Non-pigmented ciliary epithelial cell (primary cell): ENCODE results near the gene MAN2A1.
A peak's percentile ranks its signal among the peaks of the same experiment; 100 is the strongest.
"Not testable (repeated sequence)": the region's sequence is repeated elsewhere in the genome, so short reads cannot be mapped to it uniquely, and the experiment has no call there.

Experiments
- DNase-seq: peaks from one replicate; pipeline ENCODE4 v3.0.0-alpha.2; 2010; ENCODE audit warnings: low read depth

MAN2A1 gene

DNA sequence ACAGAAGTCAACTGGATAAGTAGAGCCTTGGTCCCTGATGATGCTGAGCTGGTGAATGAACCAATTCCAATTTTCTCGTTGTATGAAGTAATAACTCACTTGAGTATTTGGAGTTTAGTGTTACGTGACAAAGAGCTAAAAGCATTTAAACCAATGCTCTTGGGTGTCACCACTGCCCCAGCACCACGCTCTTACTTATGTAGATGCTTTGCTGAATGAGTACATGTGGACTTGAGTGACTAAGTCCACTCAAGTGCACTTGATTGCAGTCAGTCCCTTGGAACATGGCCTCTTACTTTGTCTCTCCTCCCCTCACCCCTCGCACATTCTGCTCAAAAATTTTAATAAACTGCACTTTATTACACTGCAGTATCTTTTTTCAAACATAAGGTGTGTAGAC, 184.0 kb downstream of the MAN2A1 start:
- no peak for DNase-seq

DNA sequence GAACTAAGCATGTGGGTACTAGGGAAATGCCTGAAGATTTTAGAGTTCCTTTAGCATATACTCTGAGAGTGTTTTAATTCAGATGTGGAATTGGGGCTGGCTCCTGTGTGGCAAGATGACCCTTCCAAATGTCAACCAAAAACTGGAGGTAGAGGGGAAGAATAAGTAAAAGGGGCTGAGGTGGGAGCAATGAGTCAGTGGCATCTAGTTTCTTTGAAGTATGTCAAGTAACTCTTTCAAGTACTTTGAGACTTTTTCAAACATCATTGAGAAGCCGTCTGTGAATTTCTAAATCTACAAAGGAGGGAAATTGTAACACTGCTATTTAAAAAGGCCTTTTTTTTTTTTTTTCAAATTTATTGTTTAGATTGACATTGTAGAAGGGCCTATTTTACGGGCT, 184.4 kb downstream of the MAN2A1 start:
- DNase-seq: no peak

DNA sequence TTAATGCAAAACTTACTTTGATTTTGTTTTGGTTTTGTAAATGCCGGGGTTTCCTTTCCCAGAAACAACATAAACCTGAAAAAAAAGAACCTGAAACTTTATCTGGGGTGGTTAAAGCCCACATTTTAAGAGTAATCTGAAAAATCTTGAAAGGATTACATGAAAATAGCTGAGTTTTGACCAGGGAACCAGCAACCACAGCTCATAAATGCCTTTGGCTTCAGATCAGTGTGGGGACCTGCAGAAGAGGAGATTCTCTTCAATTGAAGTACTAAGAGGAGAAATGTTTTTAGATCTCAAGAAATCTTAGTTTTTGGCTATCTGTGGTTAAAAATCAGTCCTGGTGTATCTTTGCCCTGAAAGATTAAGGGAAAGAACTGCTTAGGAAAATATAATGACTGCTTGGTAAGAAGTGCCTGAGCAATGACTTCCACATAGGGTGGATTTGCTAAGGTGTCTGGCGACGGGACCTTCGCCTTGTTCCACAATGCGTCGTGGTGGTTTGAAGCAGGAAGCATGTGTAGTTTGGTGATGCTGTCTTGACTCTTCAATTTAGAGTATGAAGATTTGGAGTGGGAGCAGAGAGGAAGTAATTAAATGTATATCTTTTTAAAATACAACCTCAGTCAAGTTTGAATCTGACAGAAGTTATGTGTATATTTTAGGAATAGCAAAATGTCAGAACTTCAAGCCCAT, 186.5 kb downstream of the MAN2A1 start:
- DNase-seq: no peak

DNA sequence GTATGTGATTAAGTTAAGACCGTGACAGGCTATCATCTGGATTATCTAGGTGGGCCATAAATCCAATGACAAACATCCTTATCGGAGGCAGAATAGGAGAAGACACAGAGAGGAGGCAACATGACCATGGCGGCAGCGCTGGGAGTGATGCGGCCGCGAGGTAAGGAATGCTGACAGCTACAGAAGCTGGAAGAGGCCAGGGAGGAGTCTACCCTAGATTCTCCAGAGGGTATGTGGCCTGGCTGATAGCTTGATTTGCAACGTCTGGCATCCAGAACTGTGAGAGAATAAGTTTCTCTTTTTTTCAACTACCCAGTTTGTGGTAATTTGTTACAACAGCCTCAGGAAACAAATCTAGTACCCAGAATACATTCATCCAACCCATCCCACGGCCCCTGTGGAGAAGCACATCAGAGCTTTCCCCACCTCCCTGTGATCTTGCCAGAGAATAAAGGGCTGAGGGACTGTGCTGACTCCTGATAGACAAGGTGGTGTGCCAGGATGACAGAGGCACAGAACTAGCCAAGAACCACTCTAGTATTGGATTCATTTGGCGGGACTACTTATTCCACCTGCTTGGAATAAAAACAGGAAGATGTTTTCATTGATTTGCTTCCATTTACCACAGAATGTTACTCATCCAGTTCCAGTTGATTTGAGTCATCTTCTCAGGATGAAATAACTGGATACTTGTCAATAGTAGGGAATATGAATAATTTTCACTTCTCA, 187.4 kb downstream of the MAN2A1 start:
- no peak for DNase-seq

DNA sequence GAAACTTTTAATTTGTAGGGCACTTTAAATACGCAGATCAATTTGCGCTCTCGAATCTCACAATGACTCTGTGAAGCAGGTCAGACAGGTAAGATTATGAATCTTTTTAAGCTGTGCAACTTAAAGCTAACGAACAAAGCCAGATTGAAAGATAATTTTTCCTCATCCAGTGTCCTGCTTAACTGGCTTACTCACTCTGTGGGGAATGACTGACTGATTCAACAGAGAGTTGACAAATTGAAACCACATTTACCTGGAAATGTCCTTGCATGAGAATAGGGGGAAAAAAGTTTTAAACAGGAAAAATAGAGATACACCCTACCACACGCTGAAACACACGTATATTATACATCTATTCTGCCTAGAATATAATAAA, 187.9 kb downstream of the MAN2A1 start:
- DNase-seq: no peak

DNA sequence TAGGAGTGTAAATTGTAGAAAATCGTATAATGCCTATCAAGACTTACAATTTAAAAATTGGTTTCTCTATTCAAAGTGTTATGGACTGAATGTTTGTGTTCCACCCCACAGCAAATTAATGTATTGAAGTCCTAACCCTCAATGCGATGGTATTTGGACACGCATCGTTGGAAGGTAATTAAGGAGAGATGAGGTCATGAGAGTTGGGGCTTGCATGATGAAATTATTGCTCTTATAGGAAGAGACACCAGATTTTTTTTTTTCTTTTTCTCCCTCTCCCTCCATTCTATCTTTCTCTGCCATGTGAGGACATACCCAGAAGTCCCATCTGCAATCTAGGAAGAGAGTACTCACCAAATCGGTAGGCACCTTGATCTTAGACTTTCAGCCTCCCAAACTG, 189.2 kb downstream of the MAN2A1 start:
- no peak for DNase-seq

DNA sequence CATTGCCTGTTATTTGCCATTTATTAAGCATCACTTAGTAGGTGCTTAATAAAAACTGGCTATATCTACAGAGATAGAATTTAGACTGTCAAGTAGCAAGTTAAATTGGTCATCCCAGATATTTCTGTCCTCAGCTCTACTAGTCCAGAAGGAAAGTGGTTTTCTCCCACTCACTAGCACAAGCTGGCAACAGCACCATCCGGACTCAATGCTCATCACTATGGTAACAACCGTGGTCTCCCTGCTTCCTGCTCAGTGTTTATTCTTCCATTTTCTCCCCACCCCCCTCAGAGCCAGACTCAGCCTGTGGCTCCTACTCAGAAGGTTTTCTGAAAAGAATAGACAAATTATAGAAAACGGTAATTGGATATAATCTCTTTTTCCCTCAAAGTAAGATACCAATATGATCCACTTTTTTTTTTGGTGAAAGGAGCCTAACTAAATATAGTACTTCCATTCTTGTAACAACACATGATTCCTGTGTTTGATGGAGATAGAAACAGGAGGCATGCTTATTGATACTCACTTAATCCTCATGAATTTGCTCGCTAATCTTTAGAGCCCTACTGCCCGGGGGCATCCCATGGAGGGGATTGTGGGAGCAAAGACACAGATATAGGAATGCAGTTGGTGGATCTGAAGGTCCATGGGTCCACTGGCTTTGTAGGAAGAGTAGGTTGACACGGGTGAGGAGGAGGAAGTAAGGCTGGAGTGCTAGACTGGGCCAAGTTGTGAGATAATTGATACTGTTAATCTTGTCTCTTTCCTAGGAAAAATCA, 191.4 kb downstream of the MAN2A1 start:
- peak; percentile 23 for DNase-seq

DNA sequence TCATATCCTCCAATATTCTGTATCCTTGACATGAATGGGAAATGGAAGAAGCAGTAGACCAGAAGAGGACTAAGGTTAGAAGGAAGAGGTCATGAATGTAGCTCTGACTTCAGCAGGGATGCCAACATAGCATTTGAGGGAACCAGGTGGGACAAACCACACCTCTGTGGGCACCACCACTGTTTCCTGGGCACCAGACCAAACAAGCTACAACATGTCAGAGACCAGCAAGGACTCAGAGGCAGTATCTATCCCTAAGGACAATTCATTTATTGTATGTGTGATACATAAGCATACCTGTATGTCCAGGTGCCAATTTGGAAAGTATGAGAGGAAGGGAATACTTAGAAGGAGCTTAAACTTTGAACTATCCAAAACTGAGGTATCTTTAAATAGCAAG, 192.8 kb downstream of the MAN2A1 start:
- no peak for DNase-seq

DNA sequence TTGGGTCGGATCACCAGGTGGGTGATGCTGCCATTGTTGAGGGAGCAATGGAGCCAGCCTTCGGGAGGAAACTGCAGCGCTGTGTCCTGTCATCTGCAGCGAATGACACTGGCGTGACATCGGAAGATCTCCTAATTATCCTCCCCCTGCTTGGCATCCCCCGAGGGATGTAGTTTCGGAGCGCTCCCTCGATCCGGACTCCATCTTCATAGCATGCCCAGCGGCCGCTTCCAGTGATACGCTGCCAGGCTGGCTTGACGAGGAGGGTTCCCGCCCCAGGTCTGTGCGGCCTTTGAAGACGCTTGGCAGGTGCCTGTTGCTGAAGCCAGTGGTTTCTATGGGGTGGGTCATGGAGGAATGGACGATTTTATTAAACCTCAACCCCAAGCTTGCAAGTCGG, 194.9 kb downstream of the MAN2A1 start:
- no peak for DNase-seq

DNA sequence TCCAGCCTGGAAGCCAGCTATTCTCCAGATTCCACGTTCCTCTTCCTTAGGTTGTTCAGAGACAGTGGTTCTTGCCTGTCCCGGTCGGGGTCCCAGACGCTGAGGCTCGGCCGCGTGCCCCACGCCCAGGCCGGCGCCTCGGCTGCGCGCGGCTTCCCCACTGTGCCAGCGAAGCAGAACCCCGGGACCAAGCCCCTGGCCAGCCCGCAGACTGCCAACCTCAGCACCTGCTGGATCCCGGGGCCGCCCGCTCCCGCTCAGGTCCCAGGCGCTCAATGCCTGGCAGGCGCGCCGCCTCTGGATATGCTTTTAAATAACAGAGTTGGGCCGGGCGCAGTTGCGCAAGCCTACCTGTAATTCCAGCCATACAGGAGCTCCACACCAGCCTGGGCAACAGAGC, 195.5 kb downstream of the MAN2A1 start:
- DNase-seq: no peak

DNA sequence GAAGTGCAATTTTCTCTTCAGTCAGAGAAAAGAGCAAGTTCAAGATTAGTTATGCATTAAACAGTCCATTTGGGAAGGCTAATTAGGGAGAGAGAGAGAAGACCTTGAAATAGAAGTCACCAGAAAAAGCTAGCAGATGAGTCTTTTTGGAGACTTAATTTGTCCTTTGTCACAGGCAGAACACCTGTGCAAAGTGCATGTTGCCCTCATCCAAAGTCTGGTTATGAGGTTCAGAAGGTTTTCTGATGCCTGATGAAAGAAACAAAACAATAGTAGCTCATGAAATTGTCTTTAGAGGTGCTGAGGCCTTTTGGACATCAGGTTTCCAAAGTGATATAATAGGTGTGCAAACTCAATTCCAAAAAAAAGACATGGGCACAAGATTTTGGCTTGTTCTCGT, 199.3 kb downstream of the MAN2A1 start:
- DNase-seq: no peak

DNA sequence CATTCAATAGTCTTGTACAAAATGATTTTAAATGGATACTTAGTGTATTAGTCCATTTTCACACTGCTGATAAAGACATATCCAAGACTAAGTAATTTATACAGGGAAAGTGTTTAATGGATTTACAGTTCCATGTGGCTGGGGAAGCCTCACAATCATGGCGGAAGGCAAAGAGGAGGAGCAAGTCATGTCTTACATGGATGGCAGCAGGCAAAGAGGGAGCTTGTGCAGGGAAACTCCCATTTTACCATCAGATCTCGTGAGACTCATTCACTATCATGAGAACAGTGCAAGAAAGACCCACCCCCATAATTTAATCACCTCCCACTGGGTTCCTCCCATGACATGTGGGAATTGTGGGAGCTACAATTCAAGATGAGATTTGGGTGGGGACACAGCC, 203.5 kb downstream of the MAN2A1 start:
- not testable (repeated sequence) for DNase-seq

DNA sequence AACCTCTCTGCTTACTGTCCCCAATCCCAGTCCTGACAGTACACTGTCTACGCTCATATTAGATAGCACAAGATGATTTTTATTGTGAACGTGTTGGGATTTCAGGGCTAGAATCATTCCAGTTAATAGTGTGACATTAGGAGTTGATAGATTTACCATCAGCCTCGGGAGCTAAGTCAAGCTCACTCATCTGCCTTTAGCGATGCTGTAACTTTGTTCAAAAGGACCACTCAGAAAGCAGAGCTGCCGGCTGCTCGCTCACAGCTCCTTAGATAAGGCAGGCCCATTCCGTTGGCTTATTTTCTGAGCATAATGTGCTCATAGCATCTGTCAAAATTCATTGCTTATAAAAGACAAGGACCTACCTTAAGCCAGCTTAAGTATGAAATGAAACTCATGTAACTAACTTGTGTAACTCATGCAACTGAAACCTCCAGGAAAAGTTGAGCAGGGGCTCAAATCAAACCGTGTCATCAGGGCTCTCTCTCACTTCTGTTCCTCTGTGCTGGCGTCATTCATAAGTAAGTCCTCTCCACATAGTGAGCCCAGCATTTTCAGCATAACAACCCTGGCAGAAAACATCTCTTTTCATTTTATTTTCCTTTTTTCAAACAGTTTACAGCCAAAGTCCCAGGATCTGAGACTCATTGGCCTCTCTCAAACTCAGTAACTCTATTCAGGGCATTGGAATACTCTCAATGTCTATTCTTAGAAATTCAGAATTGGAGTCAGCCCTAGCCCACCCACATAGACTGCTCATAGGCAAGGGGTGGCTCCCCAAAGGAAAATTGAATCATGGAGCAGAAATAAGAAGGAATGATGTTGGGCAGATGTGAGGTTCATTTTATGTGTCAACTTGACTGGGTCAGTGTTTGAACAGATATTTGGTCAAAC, 208.8 kb downstream of the MAN2A1 start:
- no peak for DNase-seq

DNA sequence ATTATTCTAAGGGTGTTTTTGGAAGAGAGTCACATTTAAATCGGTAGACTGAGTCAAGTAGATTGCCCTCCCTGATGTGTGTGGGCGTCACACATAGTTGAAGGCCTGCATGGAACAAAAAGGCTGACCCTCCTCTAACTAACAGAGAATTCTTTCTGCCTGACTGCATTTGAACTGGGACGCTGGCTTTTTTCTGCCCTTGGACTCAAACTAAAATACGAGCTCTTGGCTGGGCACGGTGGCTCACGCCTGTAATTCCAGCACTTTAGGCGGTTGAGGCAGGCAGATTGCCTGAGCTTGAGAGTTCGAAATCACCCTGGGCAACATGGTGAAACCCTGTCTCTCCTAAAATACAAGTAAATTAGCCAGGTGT, 209.4 kb downstream of the MAN2A1 start:
- DNase-seq: no peak

DNA sequence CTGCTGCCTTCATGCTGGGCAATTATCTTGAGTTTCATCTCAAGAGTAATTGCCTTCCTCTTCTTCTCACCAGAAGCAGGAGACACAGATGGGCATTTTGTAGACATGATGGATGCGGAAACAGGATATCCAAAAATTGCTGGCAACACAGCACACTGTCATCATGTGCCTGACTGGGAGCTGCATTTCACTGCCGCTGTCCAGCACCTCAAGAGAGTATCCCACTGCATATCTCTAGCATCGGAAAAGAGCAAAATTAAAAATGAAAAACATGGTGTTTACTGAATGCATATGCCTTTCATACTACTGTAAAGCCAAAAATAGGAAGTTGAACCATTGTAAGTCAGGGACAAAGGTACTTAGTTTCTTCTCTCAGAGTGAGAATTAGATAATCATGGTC, 210.7 kb downstream of the MAN2A1 start:
- DNase-seq: no peak

DNA sequence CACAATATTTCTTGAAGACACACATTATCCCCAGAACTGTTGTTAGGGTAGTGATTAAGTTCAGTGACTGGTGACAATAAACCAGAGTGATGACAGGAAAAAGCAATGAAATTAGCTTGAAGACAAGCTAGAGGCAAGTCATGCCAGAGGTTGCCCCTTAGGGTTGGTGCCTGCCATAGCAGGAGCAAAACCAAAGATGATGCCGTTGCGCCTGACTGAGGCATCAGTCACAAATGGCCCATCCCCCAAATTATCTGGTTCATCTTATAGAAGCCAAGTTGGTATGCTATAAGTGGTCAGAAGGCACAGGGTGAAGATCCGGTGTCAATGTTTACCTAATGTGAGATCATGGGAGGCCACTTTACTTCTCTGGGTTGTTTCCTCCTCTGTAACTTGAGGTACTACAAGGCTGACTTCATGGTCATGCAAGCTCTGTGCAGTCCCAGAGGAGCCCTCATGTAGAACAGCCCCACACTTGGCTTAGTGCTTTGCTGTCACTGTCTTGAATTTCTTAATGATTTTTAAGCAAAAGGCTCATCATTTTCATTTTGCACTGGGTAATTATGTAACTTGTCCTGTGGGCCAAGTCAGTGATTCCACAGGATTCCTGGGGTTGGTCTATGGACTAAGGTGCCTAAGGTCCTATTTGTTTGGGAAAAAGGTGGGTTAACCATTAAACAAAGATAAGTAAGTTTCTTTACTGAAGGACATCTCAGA, 211.3 kb downstream of the MAN2A1 start:
- DNase-seq: no peak

DNA sequence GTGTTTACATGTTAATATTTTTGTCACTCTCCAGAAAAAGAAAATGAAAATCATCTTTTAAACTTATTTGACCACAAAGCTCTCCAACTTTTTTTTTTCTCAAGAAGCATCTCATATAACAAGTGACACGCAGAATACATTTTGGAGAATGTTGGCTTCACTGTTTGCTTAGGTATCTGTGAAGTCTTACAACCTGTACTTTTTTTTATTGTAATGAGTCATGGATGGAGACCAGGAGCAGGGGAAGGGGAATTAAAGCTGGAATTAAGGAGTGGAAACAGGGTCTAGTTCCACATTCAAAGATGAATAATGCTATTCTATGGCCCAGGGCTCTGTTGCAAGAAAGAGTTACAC, 211.9 kb downstream of the MAN2A1 start:
- no peak for DNase-seq

DNA sequence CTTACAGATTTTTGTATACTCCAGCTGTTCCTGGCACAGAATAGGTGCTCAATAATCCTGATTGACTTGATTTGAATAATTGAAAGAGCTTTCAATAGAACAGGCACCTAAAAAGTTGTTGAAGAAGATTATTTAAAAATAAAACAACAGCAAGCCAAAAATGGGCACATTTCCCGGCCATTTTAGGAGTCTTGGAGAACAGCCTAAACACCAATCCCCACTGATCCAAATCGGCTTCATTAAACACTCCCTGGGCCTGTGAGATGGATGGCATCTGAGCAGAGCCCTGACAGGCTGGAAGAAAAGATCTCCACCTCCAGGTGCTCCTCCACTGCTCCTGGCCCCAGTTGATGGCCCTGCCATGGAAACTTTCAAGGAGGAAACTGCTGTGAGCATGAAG, 213.3 kb downstream of the MAN2A1 start:
- DNase-seq: no peak

DNA sequence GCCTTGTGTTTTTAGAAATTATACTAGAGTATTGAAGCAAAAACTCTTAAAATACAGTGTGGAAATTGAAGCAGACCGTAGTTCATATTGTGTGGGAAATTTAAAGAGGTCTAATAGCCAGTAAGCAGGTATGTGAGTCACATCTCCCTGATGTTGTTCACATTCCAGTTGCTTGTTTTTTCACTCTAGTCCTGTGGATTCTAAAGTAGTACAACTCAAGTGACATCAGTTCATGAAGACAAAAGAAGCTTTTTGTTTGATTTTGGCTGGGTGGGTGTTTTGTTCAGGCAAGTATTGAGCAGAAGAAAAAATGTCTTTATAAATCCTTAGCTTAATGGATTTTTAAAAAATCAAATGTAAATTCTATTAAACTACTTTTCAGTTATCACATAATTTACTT, 216.2 kb downstream of the MAN2A1 start:
- DNase-seq: peak; percentile 14

DNA sequence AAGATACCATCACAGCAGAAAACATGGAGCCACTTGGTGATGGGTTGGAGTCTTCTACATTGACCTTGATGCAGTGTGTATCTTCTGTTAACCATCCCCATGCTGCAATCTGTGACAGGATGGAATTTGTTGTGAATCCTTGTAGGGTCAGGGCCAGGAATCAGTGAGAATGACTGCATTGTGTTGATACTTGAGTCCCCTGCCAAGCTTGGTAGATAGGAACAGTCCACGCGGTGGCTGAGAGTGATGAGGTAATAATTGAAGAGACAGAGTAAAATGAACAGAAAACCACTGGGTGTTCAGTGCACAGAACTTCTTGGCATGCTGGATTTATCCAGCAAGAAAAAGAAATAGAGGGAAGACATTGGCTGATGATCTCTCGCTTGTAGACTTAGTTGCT, 217.5 kb downstream of the MAN2A1 start:
- peak; percentile 10 for DNase-seq

DNA sequence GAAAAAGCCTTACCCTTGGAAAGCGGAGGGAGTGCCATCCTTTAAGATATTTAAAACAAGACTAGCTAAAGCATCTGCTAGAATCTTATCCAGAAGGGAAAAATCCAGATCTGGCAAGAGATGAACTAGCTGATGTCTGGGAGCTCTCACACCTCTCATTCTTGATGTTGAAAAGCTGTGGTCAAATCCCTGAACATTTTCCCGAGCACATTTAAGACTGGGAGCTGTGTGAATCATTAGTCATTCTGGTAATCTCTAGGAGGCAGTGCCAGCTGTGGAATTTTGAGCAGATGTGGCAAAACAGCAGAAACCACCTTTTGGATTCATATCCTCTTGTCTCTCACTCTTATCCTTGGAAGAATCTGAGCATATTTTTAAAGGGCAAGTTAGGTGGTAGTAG, 218.0 kb downstream of the MAN2A1 start:
- peak; percentile 26 for DNase-seq

DNA sequence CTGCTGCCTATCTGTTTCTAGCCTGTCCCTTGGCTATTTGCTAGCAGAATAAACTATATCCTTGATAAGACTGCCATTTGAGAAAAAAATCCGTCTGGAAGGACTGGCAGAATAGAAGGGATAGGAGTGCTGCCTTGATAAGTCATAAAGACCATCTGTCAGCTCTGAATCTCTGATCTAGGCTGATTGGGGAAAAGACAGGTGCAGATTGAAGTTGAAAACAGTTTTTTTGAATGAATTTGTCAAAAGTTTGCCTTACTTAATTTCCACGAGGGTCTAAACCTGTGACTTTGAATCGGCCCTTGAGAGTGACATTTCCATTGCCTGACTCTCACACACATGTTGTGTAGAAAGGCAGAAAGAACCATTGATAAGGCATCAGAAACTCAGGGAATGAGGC, 218.6 kb downstream of the MAN2A1 start:
- DNase-seq: no peak
